Mucosa of gallbladder (tissue), 1 donor: ENCODE results near the gene FGF14. TPM values are rescaled to one million over a fixed set of nuclear protein-coding genes. Genes with fewer than 3 reads are reported as not detected.

Source experiments
- DNase-seq: peaks from one replicate; pipeline ENCODE4 v3.0.0-alpha.2; 2020; ENCODE audit warnings: low spot score
- total RNA-seq: library from RNA; stranded (reverse); gene quantifications from one replicate; pipeline ENCODE4 v1.2.1, GENCODE V29; 2021
- donor health status: DM: no; HTN: no; CAD: no.

Gene FGF14
- total RNA-seq, 1 donor from 2014 or later = 1.5 TPM

DNA sequence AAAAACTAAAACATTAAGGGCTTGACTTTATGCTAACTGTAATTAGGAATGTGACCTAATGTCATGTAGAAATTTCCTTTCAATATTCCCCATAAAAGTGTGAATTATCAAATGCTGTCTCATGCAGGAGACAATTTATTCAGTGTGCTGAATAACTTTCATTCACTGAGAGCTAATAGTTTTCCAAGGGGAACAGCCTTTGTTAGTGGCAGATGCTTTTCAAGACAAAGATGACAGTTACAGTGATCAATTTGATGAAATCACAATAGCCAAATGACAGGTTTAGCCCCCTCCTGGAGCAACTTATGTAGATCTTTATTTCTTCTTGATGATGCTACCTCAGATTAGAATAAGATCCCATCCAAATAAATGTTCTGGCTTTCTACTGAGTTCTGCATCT is 673.8 kb downstream of the FGF14 start:
- no peak for DNase-seq

DNA sequence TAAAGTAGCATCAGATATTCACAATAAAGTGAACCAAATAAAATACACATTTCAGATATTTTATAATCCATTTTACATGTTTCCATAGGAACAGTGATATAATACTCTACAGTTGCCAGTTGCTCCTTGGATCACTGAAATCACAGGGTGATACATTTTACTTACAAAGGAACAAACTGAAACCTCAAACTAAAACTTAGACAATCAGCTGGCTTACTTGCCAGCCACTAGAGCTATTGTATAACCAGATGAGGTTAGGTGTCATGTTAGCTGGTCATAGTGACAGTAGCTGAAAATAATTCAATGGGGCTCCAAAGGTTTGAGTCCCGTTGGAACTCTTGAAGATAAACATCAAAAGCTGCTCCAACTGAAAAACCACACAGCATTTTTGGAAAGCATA is 674.7 kb downstream of the FGF14 start:
- DNase-seq = no peak

DNA sequence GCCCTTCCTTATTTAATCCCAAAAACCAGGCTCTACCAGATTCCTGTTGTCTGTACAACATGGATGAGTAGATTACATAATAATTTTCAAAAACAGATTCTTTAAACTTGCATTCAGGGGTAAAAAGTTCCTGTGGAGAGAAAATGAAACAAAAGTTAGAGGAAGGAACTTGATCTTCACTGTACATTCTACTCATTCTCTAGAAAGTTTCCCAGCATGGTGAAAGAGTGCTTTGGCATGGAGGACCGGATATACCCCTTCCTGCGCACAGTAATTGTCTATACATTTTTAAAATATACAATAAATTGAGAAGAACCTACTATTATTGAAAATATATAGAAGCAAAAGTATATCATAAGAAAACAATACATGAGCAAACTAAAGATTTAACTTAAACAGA is 675.2 kb downstream of the FGF14 start:
- DNase-seq = no peak

DNA sequence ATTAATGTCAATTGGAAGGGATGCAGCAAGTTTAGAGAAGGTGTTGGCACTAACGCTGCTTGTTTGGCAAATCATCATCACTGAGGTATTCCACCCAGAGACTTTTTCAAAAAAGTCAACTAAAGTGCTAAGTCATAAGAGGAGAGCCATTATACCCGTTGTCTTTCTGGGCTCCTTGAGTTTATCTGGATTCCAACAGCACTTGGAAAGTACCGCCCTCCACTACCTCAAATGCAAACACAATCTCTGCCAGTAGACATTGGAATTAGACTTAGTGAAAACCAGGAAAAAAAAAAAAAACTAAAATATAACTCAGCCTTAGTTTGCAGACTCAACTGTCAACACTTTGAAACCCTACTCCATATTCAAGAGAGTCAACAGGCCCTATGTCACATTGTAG is 683.4 kb downstream of the FGF14 start:
- DNase-seq = no peak

DNA sequence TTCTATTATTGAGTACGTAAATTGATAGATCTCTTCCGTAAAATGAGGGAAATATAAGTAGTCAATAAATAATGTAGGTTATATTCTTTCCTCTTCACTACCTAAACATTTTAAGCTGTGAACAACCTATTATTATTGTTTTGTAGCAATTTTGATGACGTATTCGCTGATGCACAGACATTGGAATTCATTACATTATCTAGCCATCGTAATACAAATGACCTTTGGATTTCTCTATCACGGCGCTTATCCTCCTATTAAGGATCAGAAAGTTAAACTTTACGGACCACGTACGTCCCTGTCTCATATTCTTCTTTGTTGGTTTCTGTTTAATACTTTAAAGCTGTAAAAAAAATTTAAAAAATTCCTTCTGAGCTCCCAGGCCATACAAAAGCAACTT is 684.5 kb downstream of the FGF14 start:
- DNase-seq = no peak

DNA sequence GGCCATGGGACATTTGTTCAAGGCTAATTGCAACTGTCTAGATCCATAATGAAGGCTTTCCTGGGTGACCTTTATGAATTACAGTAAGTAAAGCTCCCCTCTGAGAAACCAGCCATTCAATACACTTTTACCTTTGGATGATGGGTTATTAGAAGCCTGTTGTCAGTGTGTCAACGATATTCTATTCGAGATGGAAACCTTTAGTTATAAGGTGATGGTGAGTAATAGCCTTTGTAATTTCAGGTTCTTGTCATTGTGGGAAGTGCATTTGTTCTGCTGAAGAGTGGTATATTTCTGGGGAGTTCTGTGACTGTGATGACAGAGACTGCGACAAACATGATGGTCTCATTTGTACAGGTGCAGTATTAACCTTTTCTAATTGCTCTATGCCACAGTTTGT is 687.7 kb downstream of the FGF14 start:
- DNase-seq = no peak

DNA sequence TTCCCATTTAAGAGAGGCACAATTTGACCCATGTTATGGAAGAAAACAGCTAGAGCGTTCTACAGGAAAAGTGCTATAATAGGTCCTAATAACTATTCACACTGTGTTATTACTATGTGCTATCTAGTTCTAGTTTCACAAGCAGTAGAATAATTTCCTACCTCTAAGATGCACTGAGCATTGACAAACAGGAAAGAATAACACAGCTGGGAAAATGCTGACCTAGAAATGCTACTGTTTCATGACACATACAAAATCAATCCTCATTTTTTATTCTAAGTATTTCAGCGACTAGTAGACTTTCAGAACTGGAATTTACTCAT is 689.9 kb downstream of the FGF14 start:
- DNase-seq = no peak

DNA sequence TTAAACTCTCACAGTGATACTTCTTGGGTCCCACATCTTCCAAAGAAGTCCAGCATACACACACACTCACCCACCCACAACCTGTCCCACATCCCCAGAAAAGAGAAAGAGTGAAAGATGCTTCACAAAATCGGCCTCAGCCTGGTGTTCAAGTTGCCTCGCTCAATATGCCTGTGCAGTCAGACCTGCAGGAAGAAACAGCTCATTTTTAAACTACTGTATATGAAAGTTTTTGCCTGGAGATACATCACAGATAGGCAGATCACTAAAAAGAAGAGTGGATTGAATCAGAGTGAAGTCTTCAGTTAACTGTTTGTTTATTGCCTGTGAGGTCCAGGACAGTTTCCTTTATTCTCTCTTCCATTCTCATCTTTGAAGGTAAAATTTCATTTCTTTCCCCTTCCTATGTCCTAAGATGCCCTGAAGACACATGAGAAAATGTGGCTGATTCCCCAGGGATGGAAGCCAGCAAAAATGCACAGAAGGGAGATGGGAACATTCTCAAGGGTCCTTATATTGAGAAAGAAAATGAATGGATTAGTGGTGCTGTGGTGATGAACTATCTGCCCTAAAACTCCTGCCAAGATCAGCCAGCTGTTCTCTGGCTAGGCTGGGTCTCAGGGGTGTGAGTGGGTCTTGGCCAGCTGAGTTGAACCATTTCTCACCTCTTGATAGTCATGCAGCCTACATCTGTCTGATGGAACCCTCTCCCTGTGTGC is 690.4 kb downstream of the FGF14 start:
- DNase-seq = no peak

DNA sequence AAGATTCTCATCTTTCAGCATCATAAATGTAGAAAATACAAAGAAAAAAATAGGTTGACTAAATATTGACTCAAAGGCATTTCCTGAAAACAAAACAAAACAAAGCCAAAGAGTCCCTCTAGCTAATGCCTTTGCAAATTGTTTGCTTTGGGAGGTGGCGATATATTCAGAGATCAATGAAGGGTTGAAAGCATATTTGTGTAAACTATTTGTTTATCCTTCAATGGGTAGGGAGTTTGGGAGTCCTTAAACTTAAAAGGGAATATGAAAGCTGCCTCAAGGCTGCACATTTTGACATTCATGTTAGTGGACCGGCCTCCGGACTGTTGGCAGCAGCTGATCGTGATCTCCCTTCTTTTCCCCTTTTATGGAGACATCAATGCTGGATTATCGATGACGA is 691.9 kb downstream of the FGF14 start:
- no peak for DNase-seq

DNA sequence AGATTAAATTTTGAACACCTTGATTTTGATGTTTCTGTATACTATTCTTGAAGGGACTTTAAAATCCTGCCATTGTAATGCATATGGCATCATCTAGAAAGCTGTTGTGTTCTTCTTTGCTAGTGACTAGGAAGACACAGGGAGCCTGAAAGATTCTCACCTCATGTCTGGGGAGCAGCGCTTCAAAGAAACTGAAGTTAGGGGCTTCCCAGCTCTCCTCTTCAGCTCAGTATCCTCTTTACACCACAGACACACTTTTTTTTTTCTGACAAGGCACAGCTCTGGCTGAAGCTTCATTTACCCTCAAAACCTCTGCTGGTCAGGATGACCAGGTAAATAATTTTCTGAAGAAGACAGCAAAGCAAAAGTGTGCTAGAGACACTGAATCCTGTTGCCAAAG is 693.7 kb downstream of the FGF14 start:
- DNase-seq = no peak

DNA sequence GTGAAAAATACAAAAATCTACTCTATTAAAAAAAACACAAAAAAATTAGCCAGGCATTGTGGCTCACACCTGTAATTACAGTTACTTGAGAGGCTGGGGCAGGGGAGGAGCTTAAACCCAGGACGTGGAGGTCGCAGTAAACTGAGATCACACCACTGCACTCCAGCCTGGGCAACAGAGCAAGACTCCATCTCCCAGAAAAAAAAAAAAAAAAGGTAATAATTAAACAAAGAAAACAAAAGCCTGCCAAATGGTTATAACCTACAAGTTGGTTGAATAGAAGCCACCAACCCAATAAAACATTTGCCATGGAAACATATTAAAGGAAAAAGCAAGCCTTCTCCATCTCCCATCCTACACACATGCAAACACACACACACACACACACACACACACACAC is 694.2 kb downstream of the FGF14 start:
- DNase-seq = no peak

DNA sequence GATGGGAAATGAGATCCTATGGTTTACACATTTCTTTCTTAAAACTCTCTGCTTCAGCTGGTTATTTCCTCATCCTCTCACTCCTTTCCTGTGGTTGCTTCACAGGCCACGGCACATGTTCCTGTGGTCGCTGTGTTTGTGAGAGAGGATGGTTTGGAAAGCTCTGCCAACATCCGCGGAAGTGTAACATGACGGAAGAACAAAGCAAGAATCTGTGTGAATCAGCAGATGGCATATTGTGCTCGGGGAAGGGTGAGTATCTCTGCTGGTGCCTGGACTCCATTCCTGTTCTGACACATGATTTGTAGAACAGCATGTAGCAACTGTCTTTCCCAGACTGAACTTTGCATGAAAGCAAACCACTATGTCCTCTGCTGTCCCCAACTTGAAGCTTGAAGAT is 695.2 kb downstream of the FGF14 start:
- DNase-seq = peak; percentile 16

DNA sequence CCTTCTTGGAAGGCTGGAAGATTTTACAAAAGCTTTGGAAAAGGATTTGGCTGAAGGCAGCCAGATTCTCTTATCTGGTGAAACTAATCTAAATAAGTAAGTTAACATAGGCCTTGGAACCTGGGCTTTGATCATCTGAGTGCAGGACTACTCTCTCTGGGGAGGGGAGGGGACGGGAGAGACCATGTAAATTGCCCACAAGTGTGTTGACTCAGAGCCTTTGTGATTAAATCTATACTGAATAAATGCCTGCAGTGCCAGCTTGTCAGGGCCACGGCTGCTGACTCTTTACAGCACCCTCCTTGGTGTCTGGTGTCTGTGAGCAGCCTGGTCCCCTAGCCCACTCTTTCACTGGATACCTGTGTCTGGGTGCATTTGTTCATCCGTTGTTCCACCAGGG is 698.0 kb downstream of the FGF14 start:
- DNase-seq = no peak

DNA sequence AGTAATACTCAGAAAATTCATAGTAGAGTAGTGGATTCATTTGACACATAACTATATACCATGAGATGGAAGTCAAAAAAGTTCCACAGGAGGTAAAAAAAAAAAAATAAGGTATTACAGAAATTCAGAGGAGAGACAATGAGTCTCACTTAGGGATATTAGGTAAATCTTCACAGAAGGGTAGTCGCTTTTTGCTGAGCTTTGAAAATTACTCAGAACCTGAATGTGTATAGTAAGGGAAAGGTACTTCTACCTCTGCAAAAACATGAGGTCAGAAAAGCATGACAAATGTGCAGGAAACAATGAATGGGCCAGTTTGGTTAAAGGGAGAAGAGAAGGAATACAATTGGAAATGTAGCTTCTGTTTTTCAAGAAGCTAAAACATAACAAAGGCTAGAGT is 698.8 kb downstream of the FGF14 start:
- no peak for DNase-seq

DNA sequence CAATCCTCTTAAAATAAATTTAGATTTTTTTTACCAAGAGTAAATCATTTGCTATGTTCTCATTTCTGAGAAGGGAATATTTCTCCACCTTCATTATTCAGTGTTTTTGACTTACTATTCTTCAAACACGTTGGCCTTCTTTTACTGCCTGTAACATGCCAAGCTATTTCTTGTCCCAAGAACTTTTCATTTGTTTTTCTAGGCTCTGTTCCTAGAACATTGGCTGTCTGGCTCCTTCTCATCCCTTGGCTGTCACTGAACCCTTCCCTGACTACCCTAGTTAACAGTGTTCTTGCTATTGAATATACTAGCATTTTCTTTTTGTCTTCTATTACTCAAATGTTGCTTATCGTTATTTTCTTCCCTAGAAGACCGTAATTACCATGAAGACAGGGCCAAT is 701.2 kb downstream of the FGF14 start:
- DNase-seq = no peak

DNA sequence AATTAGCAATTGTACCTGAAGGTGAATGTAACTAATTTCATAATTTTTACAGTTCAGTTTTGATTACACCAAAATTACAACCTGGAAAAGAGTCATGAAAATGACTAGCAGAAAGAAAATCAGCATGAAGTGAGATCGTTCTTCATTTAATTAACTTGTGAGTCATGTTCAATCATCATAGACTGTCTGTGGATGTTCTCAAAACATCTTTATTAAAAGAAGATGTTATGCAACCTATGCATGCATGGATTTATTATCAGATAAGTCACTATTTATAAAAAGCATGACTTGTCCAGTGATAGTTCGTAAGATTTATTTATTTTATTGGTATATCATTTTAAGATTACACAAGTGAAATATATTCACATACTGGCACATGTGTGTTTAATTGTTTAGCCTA is 703.4 kb downstream of the FGF14 start:
- DNase-seq = no peak

DNA sequence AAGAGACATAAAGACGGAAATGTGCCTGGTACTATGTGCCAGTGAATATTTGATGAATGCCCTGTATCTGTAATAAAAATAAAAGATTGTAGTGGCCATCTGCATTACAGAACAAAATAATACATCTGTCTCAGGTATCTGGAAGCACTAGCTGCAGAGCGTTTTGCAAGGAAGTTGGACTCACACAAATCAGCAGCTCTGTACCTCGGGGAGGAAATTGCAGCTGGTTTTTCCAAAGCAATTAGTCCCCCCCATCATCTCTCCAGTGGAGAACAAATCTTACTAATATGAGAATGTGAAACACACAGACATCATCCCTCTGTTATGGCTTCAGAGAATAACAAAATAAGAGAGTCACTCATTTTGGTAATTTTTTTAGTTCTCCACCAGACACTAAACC is 704.1 kb downstream of the FGF14 start:
- no peak for DNase-seq

DNA sequence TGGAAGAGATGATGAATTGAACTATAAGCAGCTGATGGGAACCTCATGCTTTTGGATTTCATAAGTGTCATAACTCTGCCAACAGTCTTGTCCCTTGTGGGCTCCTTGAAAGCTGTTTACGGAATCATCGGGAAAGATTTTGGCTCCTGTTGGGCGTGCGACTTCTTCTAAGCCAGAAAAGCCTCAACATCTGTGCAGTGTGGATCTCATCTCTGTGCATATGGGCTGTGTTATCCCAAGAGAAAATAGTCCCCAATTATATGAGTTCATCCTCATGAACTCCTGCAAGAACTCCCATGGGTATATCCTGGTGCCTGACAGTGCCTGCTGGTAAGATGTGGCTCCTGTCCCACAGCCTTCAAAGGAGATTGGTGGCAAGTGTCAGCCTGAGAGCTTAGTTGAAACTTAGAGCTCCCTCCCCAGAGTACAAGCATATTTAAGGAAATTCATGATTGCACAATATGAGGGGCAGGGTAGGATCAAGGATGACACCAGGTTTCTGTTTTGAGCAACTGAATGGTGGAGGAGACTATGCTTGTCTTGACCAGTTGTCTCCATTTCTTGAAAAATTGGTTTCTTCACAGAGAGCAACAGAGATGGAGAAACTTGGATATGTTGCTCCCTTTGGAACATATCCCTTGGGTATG is 705.9 kb downstream of the FGF14 start:
- DNase-seq = no peak

DNA sequence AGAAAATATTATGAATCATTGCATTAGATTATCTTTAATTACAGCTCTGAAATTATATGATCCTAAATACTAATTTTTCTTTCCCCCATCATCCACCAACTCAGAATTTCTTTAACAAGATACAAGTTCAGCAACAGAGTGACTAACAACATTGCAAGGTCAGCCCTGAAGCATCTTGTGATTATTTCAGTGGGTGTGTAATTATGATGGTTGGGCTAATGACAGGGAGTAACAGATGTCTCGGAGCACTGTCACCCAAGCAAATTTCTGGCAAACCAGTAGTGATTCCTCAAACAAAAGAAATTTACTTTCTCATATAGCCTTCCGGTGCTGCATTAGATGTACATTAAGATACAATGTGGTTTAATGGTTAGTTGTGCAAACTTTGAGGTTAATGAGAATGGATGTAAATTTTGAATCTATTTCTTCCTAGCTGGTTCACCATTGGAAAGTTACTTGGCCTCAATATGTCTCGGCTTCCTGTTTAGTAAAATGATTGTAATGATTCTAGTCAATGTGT is 710.4 kb downstream of the FGF14 start:
- DNase-seq = no peak

DNA sequence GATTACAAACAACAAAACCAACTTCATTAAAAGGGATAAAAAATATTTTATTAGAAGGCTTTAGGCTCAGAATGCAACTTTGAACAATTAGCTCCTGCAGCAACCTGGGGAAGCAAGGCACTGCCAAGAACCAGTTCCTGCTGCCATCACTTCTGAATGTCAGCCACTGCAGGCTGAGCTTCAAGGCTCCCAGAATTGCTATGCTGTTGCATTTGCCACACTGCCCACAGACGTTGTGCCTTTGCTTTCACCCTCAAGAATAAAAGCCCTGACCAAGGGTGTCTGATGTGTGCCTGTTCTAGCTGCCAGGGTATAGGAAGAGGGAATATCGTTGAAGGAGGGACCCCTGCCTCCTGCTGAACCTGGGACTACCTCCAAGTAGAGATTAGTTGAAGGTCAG is 711.0 kb downstream of the FGF14 start:
- DNase-seq = no peak

DNA sequence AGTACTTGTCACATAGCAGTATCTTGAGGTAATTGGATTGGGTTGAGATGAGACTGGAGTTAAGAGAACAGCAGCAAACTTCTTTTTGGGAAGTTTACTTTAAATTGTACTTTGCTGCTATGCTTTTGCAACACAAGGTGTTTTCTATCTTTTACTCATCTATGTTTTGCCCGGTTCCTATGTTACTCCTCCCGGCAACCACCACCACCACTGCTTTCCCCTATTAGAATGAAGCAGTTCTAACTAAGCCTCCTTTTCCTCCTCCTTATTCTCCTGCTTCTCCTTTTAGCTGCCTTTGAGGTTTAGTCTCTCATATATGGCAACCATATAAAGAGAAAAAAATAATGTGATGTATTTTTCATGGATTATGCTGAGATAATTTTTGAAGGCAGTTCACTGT is 715.8 kb downstream of the FGF14 start:
- DNase-seq = no peak

DNA sequence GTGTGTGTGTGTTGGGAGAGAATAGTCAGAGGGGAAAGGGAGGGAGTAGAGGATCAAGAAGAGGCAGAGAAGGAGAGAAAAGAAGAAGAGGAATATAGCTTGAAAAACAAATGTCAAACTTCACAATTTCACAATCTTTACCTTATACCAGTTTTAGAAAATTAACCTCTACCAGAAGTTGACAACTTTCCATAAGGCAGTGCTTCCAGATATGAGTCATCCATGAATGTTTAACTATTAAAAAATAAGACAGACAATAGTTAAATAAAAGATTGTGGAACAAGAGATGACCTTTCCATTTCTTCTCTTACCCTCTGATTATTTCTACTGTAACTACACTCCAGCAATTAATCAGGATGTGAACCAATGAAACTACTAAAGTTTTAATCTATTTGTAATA is 720.0 kb downstream of the FGF14 start:
- no peak for DNase-seq

DNA sequence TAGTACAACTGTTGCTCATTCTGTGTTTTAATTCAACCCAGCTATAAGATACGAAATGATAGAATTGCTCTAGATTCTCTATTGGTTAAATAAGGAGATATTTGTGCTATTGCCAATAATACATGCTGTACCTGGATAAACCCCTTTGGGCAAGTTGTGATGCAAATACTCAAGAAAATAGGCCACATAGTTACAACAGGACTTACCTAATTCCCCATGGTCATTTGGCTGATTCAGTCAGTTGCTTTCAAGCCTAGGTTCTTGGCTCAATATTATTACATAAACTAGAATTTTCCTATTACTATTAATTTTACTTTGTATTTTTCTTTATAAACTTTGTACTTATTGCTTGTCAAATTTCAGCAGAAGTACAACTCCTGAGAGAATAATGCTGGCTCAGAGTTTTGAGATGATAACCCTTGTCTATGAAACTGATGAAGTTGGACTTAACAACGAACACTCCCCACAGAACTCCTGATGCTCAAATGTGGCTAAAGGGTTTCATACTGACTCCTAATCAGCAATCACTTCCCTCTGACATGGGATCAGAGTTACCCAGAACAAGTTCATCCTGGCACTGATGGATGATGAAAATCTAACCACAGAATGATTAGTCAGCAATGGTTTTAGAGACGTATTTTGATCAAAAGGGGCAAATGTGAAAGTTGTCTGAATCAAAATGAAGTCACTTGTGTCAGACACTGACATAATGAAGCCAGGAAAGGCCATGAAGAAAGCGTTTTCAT is 728.3 kb downstream of the FGF14 start:
- DNase-seq = no peak
